ENCODE measurements around the gene MYNN.

GRCh38 chr3:169755488-169755887 is 17.7 kb upstream of the MYNN start:
- TF ChIP-seq CTCF (conservative IDR thresholded peaks at IDR 0.05), result no peak
- no peak for TF ChIP-seq EZH2 (IDR thresholded peaks at IDR 0.05; ENCODE audit: low read depth)
